Stomach (tissue), 4 donors: ENCODE data around the gene EDC3.

Source experiments
- CTCF ChIP-seq, 7 experiments: fragments of 450-650 bp in 4 of 7; fragments of 200-600 bp in 3 of 7; sonication (generic) in 3 of 7; IDR thresholded peaks; one replicate each; pipeline ENCODE4 v1.5.1; 2016 to 2019; ENCODE audit warnings: antibody characterized with exemption in 7 of 7, control low read depth in 2 of 7, mild to moderate bottlenecking in 1 of 7
- EP300 ChIP-seq: sonication (generic); formaldehyde crosslinking; IDR thresholded peaks from one replicate; pipeline ENCODE4 v1.6.1; 2017; ENCODE audit warnings: antibody characterized with exemption
- POLR2AphosphoS5 ChIP-seq, 3 donors: sonication (generic); formaldehyde crosslinking; IDR thresholded peaks; one replicate each; pipeline ENCODE4 v1.6.1; 2016; ENCODE audit warnings: antibody characterized with exemption in 3 of 3

- TF ChIP-seq CTCF (IDR thresholded peaks at IDR 0.05) = no peak
- no peak for TF ChIP-seq POLR2AphosphoS5 (IDR thresholded peaks at IDR 0.05)
- TF ChIP-seq EP300 = no peak
Observed at GRCh38 chr15:74604983-74605794, 90.6 kb downstream of the EDC3 start.
